HG03439 (cell line): ENCODE measurements around the gene BANP.
"Not testable (repeated sequence)": the region's sequence is repeated elsewhere in the genome, so short reads cannot be mapped to it uniquely, and the experiment has no call there.

Experiments used
- ATAC-seq: cut with Tn5 transposase; IDR thresholded peaks from one replicate; pipeline ENCODE4 v1.9.1; 2021; ENCODE audit warnings: mild to moderate bottlenecking, moderate library complexity; ENCODE audit not compliant: unreplicated experiment

BANP gene, protein sequence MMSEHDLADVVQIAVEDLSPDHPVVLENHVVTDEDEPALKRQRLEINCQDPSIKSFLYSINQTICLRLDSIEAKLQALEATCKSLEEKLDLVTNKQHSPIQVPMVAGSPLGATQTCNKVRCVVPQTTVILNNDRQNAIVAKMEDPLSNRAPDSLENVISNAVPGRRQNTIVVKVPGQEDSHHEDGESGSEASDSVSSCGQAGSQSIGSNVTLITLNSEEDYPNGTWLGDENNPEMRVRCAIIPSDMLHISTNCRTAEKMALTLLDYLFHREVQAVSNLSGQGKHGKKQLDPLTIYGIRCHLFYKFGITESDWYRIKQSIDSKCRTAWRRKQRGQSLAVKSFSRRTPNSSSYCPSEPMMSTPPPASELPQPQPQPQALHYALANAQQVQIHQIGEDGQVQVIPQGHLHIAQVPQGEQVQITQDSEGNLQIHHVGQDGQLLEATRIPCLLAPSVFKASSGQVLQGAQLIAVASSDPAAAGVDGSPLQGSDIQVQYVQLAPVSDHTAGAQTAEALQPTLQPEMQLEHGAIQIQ

DNA sequence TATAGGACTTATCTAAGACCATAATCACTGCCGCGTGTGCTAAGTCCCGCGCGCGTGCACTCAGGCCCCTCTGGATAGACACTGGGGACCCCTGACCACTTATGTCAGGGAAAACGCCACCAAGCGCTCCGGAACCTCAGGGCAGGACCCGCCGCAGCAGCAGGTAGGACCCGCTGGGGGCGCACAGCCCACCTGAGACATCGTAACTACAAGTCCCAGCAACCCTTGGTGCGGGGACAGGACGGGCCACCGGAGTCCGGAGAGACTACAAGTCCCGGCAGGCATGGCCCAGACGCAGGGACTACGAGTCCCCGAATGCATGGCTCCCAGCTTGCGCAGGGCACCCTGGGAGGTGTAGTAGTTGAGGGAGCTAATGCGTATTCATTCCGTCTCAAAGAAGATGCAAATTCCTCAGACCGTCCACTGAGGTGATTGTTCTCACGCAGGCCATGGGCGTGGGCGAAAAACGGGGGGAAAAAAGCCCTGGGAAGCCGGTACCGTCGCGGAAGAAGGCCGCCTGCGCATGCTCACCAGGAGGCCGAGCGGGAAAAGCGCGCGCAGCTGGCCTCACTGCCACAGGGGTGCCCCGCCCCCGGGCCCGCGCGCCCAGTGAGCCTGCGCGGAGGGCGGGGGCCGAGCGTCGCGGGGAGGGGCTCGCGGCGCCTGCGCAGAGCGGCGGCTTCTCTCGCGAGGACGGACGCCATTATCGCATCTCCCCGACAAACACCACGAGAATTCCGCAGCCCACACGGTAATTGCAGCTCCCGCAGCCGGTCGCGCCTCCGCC is at the start of gene BANP:
Gene BANP, plus strand, starts transcription at position 670 of the 787 bp plus-strand sequence. CDS start 23,682 bp downstream, outside the sequence.
- peak; percentile 85 for ATAC-seq

DNA sequence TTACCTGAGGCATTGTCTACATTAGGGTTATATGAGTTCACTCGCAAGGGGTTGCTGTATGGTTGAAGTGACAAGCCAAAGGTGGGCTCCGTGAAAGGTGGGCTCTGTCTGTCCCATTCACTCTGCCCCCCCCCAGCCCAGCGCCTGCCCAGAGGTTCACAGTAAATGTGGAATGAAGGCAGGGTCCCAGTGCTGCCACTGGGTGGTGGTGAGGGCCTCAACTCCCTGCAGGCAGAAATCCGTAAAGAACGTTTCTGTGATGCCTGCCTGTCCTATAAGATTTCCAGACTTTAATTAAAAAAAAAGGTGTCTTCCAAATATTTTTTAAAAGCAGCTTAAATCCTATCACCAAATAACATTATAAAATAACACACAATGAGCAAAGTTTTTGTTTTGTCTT is 46.3 kb upstream of the BANP start:
- not testable (repeated sequence) for ATAC-seq

DNA sequence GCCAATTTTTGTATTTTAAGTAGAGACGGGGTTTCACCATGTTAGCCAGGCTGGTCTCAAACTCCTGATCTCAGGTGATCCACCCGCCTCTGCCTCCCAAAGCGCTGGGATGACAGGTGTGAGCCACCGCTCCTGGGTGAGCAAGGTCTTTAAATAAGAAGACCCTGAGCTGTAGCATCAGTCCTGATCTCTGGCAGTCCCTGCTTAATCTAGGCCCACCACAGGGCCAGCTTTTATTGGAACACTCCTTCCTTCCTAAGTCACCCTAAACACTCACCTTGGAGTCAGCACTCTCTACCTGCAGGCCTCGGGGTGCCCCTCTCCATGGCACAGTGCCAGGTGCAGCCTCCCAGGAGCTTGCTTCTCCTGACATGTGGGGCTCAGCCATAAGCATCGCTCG is 45.7 kb upstream of the BANP start:
- not testable (repeated sequence) for ATAC-seq

DNA sequence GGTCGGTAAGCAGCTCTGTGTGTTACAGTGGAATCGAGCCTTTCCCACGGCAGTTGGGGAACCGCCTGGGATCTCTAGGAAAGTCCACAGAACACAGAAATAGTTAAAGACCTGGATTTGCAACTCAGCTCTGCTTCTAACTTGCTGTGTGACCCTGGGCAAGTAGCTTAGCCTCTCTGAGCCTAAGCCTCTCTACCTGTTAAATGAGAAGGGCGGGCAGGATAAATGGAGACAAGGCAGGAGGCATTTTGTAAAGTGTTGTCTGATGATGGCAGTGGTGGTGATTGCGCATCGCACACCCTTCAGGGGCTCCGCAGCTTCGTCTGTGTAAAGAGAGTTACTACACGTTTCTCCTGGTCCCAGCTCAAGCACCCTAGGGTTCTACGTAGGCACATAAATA is 43.1 kb upstream of the BANP start:
- not testable (repeated sequence) for ATAC-seq

DNA sequence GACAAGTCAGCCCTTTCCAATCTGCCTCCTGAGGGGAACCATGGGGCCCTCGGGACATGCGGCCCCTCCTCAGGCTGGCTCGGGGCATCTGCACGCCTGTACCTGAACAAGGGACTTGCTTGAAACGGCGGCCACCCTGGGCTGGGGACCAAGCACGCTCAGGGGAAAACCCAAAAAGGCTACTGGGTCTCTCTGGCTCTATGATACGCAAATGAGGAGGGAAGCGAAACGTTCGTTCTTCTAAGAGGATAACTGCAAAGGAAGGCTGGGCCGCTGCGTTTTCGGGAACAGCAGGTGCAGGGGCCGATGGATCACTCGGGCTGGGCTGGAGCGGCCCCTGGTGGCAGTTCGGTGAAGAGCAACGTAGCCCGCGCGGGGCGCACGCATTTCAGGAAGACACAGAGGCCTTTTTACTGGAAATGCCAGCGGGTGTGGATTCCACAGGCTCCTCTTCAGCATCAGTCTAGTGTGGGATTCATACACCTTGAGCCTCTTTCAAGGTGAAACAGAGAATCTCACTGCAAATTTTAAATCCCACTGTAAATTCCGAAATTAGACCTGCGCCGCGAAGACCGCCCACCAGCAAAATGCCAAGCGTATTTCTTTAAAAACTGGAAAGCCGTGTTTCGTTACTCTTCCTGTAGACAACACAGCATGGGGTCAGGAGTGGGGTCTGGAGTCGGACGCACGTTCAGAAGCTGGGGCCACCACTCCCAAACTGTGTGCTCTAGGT is 41.9 kb upstream of the BANP start:
- ATAC-seq = peak; percentile 63

DNA sequence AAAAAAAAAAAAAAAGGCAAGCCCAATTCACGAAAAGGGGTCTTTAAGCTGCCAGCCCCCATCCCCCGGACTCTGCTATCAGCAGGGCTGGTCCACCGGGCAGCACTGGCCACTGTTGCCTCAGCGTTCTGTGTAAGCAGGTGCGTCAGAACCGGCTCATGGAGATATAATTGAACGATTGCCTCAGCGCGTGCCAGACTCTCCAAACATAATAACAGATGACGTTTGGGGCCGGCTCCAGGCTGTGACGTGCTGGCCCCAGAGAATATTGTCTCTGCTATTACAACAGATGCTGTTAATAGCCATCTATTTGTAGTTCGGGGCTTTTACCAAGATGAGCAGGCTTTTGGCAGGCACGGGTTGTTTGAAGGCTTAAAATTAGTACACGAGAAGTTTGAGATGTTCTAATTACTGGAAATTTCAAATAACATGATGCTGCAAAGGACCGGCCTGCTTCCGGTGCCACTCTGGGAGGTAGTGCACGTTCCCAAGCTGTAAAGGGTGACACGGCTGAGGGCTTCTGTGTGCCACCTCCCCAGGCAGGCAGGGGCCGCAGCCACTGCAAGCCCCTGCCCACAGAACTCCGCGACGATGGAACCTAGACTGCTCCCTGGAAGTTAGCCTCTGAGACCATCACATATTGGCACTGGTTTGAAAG is 40.0 kb upstream of the BANP start:
- ATAC-seq = not testable (repeated sequence)

DNA sequence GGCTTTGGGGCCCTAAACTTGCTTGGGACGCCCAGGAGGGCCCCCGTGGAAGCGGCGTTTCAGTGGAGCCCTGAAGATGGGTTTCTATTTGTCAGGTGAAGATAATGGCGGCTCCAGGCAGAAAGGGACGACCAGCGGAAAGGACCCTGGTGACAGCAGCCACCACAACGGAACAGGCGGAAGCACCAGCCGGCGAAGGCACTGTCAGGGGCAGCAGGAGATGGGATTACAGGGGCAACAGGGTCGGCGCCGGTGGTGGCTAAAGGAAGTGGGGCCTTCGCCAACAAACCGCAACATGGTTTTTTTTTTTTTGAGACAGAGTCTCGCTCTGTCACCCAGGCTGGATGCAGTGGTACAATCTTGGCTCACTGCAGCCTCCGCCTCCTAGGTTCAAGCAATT is 38.5 kb upstream of the BANP start:
- not testable (repeated sequence) for ATAC-seq

DNA sequence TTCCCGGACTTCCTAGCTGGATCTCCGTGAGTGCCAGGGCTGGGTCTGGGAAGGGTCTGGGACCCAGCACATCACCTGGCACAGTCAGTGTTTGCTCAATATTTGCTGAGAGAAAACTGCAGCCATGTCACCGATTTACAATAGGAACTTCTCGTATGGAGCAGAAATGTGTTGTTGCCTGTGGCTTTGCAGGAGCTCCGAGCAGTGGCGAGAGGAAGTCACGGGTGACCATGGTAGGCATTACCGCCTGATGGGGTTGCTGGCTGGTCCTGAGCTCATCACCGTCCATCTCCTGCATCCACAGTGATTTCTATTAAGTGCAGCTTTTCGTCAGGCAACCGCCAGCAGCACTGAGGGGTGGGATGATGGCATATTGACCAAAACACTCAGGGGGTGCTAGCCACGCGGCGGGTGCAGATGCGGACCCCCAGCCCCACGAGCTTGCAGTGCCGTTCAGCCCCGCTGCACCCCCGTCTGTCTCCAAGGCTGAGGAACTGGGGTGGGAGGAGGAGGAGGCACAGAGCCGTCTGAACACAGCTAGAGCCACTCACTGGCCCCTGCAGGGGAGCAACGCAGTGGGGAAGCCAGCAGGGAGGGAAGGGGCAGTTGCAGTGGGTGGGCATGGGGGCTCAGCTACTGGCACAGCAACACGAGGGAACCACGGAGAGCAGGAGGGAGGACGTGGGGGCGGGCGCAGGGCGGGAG is 37.1 kb upstream of the BANP start:
- ATAC-seq = not testable (repeated sequence)

DNA sequence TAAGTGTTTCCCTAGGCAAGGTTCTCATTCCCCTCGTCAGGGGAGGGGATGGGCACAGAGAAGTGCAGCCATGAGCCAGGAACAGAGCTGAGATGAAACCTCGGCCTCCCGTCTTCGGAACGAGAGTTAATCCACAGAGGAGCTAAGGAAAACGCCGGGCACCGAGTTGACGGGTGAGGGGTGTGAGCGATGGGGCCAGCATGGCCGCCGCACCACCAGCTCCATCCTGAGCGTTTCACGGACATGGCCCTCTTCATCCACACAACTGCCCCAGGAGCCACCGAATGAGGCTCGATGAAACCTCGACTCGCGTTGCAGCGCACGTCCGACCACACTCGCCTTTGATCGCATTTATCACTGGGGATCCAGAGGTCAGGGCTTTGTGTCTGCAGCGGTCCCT is 36.4 kb upstream of the BANP start:
- ATAC-seq = no peak

DNA sequence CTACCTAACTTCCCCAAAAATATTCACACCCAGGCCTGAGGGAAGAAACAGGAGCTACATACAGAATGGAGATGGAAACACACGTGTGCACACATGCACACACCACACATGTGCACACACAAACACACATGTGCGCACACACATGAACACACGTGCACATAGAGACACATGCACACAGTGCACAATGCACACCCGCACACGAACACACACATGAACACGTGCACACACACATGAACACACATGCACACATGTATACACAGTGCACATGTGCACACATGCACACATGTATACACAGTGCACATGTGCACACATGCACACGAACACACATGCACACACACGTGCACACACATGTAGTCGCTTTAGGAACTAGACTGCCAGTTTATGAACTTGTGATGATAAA is 33.7 kb upstream of the BANP start:
- ATAC-seq = no peak

DNA sequence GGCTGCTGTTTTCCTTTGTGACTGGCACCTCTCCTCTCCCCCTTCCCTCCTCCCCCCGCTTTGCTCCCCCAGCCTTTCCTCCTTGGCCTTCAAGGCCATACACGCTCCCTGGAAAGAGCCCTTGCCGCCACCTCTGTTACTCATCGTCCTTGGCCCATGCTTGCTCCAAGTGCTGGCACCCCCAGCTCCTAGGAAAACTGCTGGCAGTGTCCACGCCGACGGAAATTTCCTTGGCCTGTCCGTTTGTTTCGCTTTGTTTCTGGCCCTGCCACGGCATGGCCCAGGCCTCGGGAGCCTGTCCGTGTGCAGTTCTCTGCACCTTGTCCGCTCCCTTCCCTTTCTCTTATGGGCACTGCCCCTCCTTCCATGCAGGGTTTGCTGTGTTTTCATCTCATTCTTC is 32.9 kb upstream of the BANP start:
- ATAC-seq = no peak

DNA sequence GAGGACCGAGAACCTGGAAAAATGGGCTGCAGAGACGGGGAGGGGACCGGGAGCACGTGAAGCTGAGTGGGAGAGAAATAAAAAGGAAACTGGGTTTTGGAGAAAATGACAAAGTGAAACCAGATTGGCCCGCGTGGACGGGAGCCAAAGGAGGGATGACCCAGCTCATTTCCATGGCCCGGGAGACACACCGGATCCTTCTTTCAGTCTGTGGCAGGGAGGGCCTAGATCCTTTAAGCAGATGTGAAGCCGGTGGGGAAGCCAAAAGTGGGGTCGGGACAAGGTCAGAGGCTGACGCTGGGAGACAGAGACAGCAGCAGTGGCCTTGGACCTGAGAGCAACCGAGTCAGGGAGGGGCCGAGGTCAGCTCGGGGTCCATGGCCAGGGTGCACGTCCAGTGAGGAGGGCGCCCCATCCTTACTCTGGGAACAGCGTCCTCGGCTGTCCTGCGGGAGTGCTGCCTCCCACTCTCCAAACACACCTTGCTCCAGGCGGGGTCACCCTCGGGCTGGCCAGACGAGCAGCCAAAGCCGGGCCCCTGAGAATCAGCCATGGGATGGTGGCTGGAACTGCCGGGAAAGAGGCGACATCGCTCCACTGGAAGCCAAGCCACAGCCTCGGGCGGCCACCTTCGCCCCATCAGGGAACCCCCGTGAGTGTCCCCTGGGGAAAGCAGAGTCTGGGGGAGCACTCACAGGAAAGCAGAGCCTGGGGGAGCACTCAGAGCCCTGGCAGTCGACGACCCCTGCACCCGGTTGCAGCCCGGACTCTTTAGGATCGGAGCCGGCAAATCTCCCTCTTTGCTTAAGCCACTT is 32.2 kb upstream of the BANP start:
- ATAC-seq = no peak

DNA sequence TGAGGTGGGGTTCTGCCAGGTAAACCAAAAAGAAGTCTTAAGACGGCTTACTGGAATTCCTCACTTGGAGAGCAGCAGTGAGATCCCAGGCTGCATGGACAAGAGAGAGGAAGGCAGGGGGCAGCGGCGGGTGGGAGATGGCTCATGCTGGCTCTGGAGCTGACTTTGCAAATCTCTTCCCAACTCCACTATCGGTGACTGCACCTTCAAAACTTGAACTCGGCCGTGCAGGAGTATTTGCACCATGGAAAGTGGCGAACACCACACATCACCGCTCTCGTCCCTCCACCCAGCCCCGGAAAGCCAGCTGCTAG is 31.6 kb upstream of the BANP start:
- no peak for ATAC-seq

DNA sequence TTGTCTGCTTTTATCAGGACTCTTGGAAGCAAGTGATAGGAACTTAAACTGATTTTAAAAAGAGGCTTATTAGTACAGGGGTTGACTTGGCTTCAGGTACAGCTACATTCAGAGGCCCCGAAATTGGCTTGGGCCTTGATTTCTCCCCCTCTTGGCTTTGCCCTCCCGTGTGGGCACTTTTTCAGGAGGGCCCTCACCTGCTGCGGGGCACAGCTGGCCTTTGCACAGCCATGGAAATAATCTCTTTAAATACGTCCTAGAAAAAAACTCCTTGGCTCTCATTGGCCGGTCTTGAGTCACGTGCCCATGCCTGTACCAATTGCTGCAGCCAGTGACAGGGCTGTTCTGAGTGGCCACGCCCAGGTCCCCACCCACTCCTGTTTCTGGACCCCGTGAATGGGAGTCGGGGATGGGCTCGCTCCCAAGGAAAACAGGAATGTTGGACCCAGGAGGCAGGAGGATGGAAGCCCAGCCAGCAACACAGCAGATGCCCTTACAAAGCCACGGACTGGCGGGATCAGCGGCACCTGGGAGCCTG is 29.9 kb upstream of the BANP start:
- ATAC-seq = no peak

DNA sequence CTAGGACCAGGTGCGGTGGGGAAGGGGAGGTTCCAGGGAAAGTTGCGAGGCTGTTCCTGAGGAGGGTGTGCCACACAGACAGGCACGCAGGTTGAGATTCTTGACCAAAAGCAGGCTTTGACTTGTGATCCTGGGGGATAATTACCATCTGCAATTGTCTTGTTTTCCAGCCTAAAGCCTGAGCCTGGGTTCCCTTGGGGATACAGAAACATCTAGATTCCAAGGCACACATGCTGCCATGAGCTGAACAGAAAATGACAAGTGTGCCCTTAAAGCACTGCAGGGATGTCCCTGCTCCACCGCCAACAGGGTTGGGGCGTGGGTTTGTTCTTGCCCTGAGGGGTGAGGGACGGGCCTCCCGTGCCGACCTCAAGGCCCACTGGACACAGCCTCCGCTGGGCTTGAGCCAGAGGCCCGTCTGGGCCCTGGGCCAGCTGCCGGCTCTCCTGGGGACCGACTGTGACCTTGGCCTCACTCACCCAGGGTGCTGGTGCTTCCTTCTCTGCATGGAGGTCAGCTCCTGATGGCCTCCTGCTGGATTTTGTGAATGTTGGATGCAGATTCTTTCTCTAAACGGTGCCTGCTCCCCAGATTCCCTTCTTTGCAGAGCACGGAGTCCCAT is 28.9 kb upstream of the BANP start:
- no peak for ATAC-seq

DNA sequence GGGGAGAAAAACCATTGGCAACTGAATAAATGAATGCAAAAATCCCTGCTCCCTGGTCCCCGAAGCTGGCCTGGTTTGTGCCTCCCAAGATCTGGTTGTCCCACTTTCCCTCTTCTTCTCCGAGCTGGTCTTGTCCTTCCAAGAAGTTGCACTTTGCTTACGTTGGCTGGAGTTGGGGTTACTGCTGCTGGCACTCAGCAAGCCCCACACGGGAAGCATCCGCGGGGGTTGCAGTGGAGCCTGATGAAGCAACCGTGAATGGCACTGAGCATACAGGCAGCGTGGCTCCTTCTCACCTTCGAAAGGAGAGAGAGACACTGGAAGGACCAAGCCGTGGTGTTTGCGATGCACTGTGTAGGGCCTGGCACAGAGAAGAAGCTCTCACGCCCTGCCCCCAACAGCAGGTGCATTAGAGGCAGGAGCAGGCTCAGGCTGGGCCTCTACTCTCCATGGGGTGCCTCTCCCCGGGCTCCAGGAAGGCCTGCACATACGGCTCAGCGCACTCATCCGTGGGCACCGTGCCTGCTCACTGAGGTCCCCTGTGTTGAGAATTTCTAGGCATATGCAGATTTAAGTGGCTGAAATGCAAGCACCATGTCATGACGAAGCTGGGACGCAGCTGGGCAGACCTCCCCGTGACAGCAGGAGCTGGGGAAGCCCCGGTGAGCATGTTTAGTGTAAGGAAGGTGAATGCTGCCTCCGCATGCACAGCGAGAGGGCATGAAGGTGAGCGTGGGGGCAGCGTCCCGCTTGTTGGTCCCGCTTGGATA is 27.0 kb upstream of the BANP start:
- ATAC-seq = peak; percentile 67

DNA sequence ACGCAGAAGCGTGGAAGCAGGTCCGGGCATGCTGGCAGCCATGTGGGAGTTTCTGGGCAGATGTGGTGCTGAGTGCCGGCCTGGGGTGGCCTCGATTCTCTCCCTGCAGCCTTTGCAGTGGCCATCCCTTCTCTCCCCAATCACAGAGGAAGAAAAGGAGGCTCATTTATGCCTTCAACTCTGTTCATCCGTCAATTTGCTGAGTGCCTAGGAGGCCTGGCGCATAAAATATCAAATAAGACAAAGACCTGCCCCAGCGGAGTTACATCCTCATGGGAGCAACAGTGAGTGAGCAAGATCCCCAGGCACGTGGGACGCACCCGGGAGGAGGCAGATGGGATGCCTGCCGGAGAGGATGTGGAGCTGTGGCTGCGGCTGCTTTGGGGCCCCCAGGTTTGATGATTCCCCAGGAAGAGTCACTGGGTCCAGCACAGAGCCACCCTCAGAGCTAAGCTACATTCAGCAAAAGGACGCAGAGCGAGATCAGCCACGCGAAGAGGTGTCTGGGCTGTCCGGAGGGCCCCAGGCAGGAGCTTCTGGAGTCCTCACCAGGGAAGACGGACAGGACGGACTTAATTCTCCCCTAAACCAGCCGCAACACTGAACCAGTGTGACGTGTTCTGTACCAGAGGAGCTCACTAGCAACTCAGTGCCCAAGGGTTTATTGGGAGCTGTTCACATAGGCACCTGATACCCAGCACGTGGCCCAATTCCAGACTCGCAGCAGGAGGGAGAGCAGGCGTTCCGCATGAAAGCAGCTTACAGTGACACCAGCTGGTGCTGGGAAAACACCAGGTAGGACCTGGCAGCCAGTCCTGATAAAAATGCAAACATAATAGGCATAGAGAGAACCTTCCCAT is 26.2 kb upstream of the BANP start:
- no peak for ATAC-seq
